T-helper 1 cell (primary cell): ENCODE data around the gene EPHA3.

Experiments used
- DNase-seq, 5 donors: peaks; one replicate each; pipeline ENCODE4 v3.0.0-alpha.2; 2012 to 2020

Gene EPHA3

GRCh38 chr3:89474333-89475130 is 367.1 kb downstream of the EPHA3 start:
- DNase-seq, result no peak

- DNase-seq, result no peak
These were observed 381.6 kb downstream of the EPHA3 start for GRCh38 chr3:89488800-89489580.

GRCh38 chr3:89490129-89490528 is 382.7 kb downstream of the EPHA3 start:
- DNase-seq, result no peak

GRCh38 chr3:89494734-89495133 is 387.3 kb downstream of the EPHA3 start:
- no peak for DNase-seq

- DNase-seq, result no peak
These were observed 396.5 kb downstream of the EPHA3 start for GRCh38 chr3:89503891-89504391.

- DNase-seq, result no peak
These were observed 397.0 kb downstream of the EPHA3 start for GRCh38 chr3:89504432-89504831.

GRCh38 chr3:89506462-89507103 is 399.2 kb downstream of the EPHA3 start:
- DNase-seq, result no peak

- DNase-seq, result no peak
These were observed 413.9 kb downstream of the EPHA3 start for GRCh38 chr3:89521328-89521727.

GRCh38 chr3:89522155-89522554 is 414.7 kb downstream of the EPHA3 start:
- no peak for DNase-seq

- no peak for DNase-seq
These were observed 418.2 kb downstream of the EPHA3 start for GRCh38 chr3:89525609-89526008.

GRCh38 chr3:89527736-89528305 is 420.4 kb downstream of the EPHA3 start:
- DNase-seq, result no peak
